ELF-1 (cell line): ENCODE data around the gene AASDH.

Experiments
- DNase-seq: peaks from one replicate; pipeline ENCODE4 v3.0.0-alpha.2; 2016; ENCODE audit warnings: low read depth, low spot score

AASDH gene, protein sequence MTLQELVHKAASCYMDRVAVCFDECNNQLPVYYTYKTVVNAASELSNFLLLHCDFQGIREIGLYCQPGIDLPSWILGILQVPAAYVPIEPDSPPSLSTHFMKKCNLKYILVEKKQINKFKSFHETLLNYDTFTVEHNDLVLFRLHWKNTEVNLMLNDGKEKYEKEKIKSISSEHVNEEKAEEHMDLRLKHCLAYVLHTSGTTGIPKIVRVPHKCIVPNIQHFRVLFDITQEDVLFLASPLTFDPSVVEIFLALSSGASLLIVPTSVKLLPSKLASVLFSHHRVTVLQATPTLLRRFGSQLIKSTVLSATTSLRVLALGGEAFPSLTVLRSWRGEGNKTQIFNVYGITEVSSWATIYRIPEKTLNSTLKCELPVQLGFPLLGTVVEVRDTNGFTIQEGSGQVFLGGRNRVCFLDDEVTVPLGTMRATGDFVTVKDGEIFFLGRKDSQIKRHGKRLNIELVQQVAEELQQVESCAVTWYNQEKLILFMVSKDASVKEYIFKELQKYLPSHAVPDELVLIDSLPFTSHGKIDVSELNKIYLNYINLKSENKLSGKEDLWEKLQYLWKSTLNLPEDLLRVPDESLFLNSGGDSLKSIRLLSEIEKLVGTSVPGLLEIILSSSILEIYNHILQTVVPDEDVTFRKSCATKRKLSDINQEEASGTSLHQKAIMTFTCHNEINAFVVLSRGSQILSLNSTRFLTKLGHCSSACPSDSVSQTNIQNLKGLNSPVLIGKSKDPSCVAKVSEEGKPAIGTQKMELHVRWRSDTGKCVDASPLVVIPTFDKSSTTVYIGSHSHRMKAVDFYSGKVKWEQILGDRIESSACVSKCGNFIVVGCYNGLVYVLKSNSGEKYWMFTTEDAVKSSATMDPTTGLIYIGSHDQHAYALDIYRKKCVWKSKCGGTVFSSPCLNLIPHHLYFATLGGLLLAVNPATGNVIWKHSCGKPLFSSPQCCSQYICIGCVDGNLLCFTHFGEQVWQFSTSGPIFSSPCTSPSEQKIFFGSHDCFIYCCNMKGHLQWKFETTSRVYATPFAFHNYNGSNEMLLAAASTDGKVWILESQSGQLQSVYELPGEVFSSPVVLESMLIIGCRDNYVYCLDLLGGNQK

DNA sequence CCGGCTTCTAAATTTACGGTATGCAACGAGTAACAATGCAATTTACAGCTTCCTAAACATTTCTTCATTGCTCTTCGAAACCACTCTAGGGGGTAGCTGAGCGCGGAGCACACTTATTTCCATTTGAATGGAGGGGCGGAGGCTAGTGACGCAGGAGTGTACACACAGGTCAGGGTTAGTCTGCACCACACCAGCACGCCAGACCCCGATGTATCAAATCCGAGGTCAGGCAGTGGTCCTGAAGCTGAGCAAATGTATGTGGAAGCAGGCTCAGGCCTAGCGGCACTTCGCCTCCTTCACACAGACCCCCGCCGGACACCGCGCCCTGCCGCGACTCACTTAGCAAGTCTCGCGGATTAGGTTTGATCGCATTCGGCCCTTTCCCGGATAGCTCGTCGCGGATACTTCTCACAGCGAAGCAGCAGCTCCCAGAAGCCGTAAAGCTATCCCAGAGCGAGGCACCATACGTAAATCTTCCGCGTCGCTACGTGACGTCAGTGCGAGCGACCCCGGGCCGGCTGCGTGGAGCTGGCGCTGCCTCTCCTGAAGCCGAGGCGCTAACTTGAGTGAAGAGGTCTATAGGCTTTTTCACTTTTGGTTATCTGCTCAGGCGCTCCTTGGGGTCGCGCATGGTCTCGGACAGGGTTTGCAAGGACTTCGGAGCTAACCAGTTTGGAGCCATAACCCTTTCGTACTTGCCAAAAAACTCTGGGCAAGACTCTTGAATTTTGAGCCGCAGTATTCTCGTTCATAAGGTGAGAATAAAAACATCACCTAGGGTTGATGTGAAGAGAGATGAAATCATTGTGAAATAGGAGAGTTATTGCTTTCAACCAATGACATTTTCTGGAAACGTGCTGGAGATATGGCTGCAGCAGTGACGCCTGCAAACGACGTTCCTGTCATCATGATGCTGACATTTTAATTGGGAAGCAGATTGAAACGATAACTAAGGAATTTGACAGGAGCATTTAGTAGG is at the start of gene AASDH:
AASDH (minus strand) TSS at position 469 of the 979 bp plus-strand sequence. CDS start 3,192 bp downstream, outside the sequence.
- peak; percentile 98 for DNase-seq

DNA sequence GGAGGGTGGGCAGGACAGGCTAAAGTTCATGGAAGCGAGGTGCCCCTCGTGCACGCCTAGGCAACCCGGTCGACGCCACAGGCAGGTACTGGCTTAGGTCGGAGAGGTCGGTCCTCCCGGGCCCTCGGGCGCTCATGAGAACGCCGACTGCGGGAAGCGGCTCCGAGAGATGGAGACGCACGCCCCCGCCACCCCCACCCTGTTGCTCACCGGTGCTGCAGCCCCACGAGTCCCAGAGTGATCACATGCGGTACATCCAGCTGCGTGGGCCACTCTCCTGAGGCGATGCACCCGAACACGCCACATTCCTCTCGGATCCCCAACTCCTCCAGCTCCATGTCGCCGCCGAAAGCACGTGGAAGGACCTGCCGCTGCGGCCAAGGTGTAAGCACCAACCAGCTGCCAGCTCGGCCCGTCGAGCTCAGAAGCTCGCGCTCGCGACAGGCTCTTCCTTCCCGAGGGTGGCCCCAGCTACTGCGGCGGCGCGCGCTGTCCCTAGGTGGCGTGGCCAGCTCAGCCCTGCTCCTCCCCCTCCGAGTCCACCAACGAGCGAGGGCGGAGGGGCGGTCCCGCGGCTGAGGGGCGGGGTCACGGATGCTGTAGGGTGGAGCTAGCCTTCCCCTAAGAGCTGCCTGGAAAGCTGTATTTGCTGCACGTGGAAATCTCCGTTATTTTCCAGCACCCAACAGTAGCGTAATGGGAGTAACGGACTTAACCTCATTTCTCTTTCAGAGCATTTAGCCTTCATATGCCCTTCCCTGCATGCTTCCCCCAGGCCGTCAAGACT is 48.0 kb upstream of the AASDH start, which contains the start of gene PPAT:
PPAT (minus strand) TSS at position 476 of the 787 bp plus-strand sequence; CDS start at position 338, 138 bp downstream.
- DNase-seq, result peak; percentile 99

DNA sequence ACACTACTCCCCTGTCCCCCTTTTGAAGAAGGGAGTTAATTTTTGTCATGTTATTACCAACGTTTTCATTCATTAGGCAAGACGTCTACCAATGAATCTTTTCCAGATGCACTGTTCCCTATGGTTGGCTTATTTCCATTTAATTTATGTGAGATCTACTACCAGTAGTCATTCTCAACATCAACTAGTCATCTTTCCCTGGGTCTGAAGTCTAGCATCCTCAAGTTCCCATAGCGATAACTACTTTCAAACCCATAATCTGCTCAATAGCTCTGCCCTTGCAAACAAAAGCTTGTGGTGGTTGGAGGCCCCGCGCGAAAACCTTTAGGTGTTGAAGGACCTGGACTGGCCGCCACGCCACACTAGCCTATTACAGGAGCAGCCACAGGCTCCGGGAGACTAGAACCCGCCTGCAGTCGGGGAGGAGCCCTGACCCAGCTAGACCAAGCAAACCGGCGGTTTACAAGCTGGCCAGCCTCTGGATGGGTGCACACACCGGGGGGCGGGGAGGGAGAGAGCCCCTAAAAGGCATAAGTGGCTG is 47.4 kb upstream of the AASDH start:
- DNase-seq, result peak; percentile 80

DNA sequence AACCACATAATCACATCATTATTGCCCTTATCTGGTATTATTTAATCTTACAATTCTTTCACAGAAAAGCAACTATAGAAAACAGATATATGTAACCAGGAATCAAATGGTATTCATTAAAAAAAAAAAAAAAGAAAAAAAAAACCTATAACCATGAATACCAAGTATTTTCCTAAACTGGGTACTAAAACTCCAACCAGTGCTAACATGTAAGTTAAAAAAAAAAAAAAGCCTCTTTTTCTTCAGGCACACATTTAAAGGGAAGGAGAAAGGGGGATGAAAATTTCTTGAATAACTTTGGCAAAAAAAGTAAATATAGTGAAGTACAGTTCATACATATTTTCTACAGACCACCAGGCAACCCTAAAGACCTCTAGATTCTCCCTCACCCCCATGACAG is 46.0 kb upstream of the AASDH start:
- no peak for DNase-seq

DNA sequence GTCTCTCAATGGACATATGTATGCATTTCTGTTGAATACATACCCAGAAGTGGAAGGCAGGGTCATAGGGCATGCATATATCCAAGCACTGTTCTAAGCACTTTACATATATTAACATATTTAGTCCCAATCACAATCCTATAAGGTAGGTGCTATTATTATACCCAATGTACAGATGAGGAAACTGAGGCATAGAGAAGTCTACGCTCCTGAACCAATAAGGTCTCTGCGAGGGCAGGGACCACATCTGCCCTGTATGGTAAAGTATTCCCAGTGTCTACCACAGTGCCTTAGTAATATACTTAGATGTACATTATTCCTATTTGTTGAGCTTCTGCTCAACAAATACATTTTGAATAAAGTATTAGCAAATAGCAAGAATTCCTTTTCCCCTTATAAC is 42.9 kb upstream of the AASDH start:
- no peak for DNase-seq

DNA sequence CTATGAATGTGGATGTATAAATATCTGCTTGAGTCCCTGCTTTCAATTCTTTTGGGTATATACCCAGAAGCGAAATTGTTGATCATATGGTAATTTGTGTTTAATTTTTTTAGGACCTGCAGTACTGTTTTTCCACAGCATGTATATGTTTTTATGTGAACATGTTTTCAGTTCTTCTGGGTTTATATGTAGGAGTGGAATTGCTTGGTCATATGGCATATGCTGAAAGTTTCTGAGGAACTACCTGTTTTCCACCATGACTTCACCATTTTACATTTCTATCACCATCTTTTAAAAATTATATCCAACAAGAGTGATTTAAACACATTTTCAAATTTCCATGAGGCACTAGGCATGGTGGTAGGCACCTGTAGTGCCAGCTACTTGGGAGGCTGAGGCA is 39.9 kb upstream of the AASDH start:
- DNase-seq, result no peak

DNA sequence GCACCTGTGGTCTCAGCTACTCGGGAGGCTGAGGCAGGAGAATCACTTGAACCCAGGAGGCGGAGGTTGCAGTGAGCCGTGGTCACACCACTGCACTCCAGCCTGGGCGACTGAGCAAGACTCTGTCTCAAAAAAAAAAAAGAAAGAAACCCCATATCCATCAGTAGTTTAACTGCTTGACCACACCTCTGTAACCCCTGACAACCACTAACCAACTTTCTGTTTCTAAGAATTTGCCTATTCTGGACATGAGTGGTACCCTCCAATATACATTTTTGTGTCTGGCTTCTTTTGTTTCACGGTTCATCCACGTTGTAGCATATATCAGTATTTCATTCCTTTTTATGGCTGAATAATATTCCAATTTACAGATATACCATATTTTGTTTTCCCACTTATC is 39.0 kb upstream of the AASDH start:
- no peak for DNase-seq

DNA sequence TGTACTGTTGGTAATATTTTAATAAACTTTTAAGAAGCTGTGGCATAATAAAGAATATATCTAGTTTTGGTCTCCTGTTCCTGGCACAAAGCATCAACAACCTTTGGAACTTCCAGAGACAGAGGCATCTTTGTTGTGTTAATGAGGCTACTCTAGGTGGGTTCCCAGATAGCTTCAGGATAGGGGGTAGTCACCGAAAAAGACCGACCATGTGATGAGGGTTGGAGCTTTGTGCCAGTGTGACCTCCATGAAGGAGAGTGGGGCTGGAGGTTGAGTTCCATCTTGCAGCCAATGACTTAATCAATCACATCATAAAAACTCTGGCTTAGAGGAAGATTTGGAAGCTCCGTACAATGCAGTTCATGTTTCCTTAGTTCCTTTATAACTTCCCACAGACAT is 38.2 kb upstream of the AASDH start:
- DNase-seq, result peak; percentile 82

DNA sequence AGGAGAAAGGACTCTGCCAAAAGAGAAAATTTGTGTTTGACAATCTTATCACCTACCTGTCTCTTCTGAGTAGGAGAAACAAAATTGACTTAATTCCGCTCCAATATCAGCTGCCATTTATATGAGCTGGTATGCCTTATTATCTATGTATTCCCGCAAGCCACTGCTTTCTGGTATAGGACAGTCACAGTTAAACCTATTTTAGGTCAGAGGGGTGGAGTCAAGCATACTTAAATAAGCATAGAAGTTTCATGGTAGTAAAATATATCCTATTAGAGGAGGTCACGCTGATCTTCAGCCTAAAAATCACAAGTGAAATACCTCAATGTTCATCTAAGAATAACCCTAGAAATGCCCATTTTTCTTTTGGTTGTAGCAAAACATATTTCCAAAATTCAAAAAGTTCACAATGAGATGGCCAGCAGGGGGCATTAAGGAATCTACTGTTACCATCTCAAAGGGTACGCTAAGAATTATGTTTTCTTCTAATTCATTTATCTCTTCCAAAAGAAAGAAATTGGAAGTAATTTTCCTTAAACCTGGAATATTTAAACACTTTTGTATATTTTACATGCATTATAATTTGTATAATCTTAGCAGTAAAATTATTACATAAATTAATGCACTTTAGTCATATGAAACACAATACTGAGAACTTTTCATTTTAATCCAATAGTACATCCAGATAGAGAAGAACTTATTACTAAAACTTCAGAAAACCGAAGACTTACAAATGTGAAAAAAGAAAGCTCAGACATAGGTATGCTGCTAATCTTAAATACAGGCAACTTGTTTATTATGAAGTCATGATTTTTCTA is 37.6 kb upstream of the AASDH start:
- DNase-seq, result no peak

DNA sequence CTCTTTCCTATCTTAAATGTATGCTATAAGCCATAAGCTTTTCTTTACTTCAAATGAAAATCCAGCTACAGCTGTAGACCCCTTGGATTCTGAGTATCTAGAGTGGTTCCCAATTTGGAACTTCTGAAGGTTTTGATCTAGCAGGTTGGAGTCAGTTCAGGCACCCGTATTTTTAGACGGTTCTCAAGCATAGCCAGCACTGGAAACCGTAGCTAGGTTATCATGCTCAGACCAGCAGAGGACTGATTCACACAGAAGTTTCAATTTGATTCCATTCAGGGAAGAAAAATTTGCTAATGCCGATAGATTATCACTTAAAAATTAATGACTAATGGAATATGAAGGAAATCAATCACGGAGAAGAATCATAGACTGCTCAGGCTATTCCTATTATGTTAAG is 36.9 kb upstream of the AASDH start:
- DNase-seq, result no peak

DNA sequence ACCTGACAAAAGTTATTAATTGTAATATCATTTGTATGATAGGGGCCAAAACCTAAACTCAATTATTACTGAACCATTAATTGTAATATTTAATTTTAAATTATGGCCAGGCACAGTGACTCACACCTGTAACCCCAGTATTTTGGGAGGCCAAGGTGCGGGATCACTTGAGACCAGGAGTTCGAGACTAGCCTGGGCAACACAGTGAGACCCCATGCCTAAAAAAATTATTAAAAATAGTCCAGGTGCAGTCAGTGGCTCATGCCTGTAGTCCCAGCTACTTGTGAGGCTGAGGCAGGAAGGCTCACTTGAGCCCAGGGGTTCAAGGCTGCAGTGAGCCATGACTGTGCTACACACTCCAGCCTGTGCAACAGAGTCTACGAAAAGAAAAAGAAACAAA is 30.1 kb upstream of the AASDH start:
- DNase-seq, result no peak

DNA sequence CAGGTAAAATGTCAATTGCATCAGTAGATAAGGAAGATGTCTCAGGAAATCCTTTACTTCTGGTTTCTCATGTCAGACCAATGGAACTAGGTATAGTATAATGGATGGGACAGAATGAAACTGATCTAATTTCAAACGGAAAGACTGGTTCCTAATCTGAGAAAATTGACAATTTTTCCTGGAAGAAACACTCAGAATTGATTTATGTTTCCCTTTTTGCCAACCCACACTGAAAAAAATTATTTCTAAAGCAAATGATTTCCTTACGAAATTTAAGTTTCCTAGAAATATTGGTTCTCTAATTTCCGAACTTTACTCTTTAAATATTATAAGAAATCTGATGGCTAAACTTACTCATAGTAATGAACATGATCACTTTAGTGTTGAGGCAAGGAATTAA is 29.1 kb upstream of the AASDH start:
- no peak for DNase-seq

DNA sequence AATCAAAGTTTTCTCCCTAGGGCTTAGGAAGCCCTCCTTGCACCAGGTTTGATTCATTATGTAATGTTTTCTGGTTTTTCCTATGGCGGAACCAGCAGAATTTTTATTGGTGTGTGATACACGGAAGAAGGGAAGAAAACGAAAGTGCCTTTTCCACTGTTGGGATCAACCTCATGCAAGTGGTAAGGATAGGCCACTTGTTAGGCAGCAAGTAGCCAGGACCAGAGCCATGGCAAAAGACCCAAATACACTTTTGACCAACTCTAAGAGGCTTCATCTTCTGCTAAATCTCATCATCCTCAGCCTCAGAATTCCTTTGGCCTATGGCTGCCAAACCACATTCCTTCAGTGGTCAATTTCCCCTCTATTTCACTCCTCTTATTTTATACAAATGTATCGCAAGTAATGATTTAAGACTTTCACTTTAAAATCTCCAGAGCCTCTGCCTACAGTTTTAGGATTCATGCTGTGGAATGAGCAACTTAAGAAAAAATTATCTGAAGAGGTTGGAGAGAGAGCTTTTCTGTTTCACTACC is 26.9 kb upstream of the AASDH start:
- DNase-seq, result peak; percentile 11

DNA sequence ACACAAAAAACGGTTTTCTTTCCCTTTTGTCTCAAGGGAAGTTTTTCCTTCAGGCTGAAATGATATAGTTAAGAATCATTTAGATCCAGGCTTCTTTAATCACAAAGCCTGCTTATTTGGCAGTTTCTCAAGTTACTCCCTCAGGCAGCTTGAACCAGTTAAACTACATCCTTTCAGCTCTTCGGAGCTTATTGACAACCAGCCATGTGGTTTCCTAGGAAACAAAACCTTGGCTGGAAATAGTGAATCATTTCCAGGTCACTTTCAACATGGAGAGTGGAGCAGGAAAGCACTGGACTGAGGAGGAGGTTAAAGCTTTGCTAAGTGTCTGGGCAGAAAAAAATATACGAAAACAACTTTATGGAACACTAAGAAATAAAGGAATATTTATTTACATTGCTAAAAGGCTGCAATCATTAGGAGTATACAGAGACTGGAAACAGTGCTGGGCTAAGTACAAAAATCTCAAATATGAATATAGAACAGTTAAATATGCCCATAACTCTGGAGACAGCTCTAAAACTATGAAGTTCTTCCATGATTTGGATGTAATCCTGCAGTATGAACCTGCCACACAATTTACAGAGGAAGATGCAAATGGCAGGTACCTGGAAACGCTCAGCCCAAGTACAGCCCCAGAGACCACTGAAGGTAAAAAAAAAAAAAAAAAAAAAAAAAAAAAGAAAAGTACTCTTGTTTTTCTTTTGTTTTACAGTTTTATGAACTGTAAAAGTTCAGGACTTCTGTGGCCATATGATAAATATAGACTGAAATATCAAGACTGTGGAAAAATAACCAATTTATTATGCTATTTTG is 23.2 kb upstream of the AASDH start:
- DNase-seq, result peak; percentile 88

DNA sequence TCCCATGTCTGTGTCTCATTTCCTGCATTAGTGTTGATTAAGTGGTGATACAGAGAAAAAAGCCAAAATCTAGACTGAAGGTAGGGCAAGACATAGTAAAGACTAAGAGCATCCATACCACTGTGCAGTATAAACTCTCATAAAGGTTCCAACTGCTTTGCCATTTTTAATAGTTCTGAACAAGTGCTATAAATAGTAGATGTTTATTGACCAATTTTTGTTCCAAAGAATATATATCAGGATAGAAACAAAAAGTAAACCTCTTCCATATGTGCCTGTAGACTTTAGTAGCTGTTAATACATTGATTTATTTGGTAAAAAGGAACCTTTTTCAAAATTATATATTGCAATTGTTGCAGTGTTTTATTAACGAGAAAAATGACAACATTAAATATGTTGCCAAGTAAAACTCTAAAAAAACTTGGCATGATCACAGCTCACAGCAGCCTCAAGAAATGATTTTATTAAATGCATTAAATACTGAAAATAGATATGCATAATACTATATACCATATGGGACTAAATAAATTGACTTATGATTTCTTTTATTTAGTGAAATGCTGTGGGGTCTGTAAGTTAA is 22.3 kb upstream of the AASDH start:
- no peak for DNase-seq

DNA sequence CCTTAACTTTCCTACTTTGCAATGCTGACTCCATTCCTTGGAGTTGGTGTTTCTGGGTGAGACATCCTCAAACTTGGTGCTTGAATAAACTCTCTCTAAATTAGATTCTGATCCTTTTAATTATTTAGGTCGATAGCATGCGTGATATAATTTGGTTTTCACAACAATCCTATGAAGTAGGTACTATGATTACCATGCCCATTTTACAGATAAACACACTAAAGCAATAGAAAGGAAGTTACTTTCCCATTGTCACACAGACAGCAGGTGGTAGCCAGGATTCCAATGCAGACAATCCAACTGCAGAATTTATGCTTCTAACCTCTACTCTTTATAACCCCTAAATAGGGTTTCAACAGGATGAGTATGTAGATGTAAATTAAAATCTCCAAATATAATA is 21.7 kb upstream of the AASDH start:
- no peak for DNase-seq

DNA sequence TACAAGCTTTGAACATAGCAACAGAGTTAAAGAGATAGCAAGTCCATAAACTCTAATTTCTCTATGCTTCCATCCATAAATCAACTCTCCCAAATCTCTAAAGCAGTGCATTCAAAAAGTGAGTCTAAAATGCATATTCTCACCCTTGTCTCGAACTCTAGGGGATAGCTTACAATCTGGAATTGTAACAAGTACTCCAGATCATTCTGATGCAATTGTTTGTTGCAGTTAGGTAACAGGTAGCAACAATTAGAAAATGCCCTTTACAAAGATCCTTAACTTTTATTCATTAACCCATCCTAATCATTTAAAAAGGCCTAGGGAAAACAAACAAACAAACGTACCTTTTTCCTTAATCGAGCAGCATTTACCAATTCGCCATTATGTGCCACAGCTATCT is 18.9 kb upstream of the AASDH start:
- DNase-seq, result no peak

DNA sequence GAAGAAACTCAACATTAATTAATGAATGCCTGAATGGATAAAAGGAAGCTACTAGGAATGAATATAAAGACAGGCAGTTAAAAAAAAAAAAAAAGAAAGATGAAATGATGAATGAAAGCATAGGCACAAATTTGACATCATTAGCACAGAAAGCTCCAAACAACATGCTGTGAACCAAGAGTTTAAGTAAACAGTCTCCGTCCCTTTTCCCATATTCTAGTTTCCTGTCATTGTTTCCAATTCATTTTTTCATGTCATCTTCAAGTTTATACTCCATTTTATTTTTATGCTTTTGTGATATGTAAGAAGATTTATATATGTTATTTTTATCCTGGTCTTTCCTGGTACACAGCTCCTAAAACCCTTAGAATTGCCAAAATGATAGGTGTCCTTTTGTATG is 17.7 kb upstream of the AASDH start:
- DNase-seq, result no peak
